ENCODE results near the gene NF2. TPM values are rescaled to one million over a fixed set of nuclear protein-coding genes. Genes with fewer than 3 reads are reported as not detected.

NF2 gene
- total RNA-seq, 1 experiment from 2014 or later, result 56.9 TPM

- H3K36me3 Mint-ChIP-seq, result no peaks in the 10 kb centered on the region
- peaks cover 26% of the 10 kb centered on the region for H3K27me3 Mint-ChIP-seq (ENCODE audit: low read depth)
- no peak for ATAC-seq
- H3K4me3 Mint-ChIP-seq, result no peak overlapping the region
- H3K9me3 Mint-ChIP-seq, result no peaks in the 10 kb centered on the region
- CTCF ChIA-PET, result interaction anchor here (0.8 to 1.2 kb wide), 2 partner anchors 23 to 280 kb away, joined by 3 read pairs; no protein-coding TSS in a partner anchor
- no peaks in the 10 kb centered on the region for H3K4me1 Mint-ChIP-seq
- POLR2A ChIA-PET, result no interaction called here
- H3K27ac Mint-ChIP-seq, result no peak overlapping the region
- TF ChIP-seq NR3C1 (CRISPR knock-in tag; conservative IDR thresholded peaks at IDR 0.05; ENCODE audit: low read depth) (no peak), AFF4 (CRISPR knock-in tag; IDR thresholded peaks at IDR 0.05; ENCODE audit: borderline replicate concordance) (no peak), ATF3 (CRISPR knock-in tag; conservative IDR thresholded peaks at IDR 0.05) (no peak)
- no peak for DNase-seq (ENCODE audit: low spot score)
Observed at GRCh38 chr22:29724843-29725242, 121.4 kb downstream of the NF2 start.

GRCh38 chr22:29726106-29726505 lies 122.7 kb downstream of the NF2 start:
- Mint-ChIP-seq H3K27me3 (ENCODE audit: low read depth) (peaks cover 19% of the 10 kb centered on the region), H3K4me1 (no peaks in the 10 kb centered on the region), H3K9me3 (no peaks in the 10 kb centered on the region), H3K36me3 (no peaks in the 10 kb centered on the region), H3K4me3 (no peak overlapping the region), H3K27ac (no peak overlapping the region)
- TF ChIP-seq ZNF138 (CRISPR knock-in tag; conservative IDR thresholded peaks at IDR 0.05), result no peak
- no peak for TF ChIP-seq PRDM15 (CRISPR knock-in tag; IDR thresholded peaks at IDR 0.05)
- TF ChIP-seq ZNF671 (CRISPR knock-in tag; IDR thresholded peaks at IDR 0.05), result no peak
- no peak for TF ChIP-seq ATF3 (CRISPR knock-in tag; conservative IDR thresholded peaks at IDR 0.05)
- DNase-seq (ENCODE audit: low spot score), result no peak
- ChIA-PET POLR2A (no interaction called here), CTCF (interaction anchor here (1.2 kb wide), 1 partner anchor 25 kb away, joined by 3 read pairs; no protein-coding TSS in a partner anchor)
- no peak for ATAC-seq

- no peak for TF ChIP-seq CBFB (CRISPR knock-in tag; IDR thresholded peaks at IDR 0.05; ENCODE audit: low read depth)
- TF ChIP-seq ESRRA (CRISPR knock-in tag; IDR thresholded peaks at IDR 0.05; ENCODE audit: borderline replicate concordance), result peak; percentile 97; the same call in 1 of the 2 replicates
- no peak for TF ChIP-seq NFYB (CRISPR knock-in tag; conservative IDR thresholded peaks at IDR 0.05; ENCODE audit: low read depth)
- no peak for TF ChIP-seq ZNF425 (CRISPR knock-in tag; conservative IDR thresholded peaks at IDR 0.05)
- no peak for TF ChIP-seq NFATC4 (CRISPR knock-in tag; IDR thresholded peaks at IDR 0.05)
- peak; percentile 92 for TF ChIP-seq GTF2I (CRISPR knock-in tag; conservative IDR thresholded peaks at IDR 0.05)
- TF ChIP-seq MAX (CRISPR knock-in tag; IDR thresholded peaks at IDR 0.05), result 0 out of 2 replicates have a peak, but pooled peaks have one; percentile 20
- DNase-seq (ENCODE audit: low spot score) (no peak), ATAC-seq (no peak)
- no peak overlapping the region for H3K4me3 Mint-ChIP-seq
- ChIA-PET CTCF (interaction anchor here (0.5 to 1.6 kb wide), 8 partner anchors 9 to 561 kb away, joined by 3 to 7 read pairs (median 4); no protein-coding TSS in a partner anchor), POLR2A (no interaction called here)
- H3K27me3 Mint-ChIP-seq (ENCODE audit: low read depth), result peaks cover 13% of the 10 kb centered on the region
- no peaks in the 10 kb centered on the region for H3K9me3 Mint-ChIP-seq
- H3K36me3 Mint-ChIP-seq, result no peaks in the 10 kb centered on the region
- no peaks in the 10 kb centered on the region for H3K4me1 Mint-ChIP-seq
- H3K27ac Mint-ChIP-seq, result no peak overlapping the region
Observed at GRCh38 chr22:29726512-29727130, 123.2 kb downstream of the NF2 start.

Data from WTC11 (cell line).